ENCODE measurements around the gene EGFL6.

Gene EGFL6

GRCh38 chrX:13659063-13659462 is 89.7 kb downstream of the EGFL6 start:
- Histone ChIP-seq H4K12ac (ENCODE audit: low read depth, low read length) (no peak overlapping the region), H3K36me3 (ENCODE audit: control insufficient read depth in 1 of 2, insufficient read depth in 2 of 2, low read length in 2 of 2) (peaks cover 0 to 2% of the 10 kb centered on the region in 2 experiments), H2BK12ac (ENCODE audit: low read length) (no peak overlapping the region), H3K9ac (ENCODE audit: low read length) (no peak overlapping the region), H3K18ac (ENCODE audit: low read length) (no peak overlapping the region), H3K79me2 (ENCODE audit: control insufficient read depth, insufficient read depth, low read length, poor library complexity) (no peaks in the 10 kb centered on the region), H3K79me1 (ENCODE audit: low read length) (peaks cover 4% of the 10 kb centered on the region), H3K4me1 (ENCODE audit: control insufficient read depth in 1 of 2, insufficient read depth in 2 of 2, low read length in 2 of 2) (peaks cover 0 to 2% of the 10 kb centered on the region in 2 experiments), H4K8ac (ENCODE audit: low read depth, low read length) (no peak overlapping the region), H3K27ac (ENCODE audit: low read depth, low read length) (no peak overlapping the region), H2AK5ac (ENCODE audit: low read length) (no peak overlapping the region), H2BK5ac (ENCODE audit: low read depth, low read length, poor library complexity) (no peak overlapping the region), H3K27me3 (ENCODE audit: insufficient read depth, low read length) (no peaks in the 10 kb centered on the region), H3K9me3 (ENCODE audit: insufficient read depth, low read depth, low read length) (no peaks in the 10 kb centered on the region), H2BK120ac (ENCODE audit: insufficient read depth, low read length, poor library complexity) (no peak overlapping the region), H3K14ac (ENCODE audit: low read length) (no peak overlapping the region), H4K91ac (ENCODE audit: low read depth, low read length) (no peak overlapping the region), H3K23ac (ENCODE audit: low read length) (no peak overlapping the region), H3K4me3 (ENCODE audit: low read depth, low read length) (no peak overlapping the region), H3K4me2 (ENCODE audit: low read length) (no peak overlapping the region), H2AFZ (ENCODE audit: insufficient read depth, low read length, poor library complexity) (no peak overlapping the region), H3K4ac (ENCODE audit: low read depth, low read length) (no peak overlapping the region)
- no CpG with 5 or more reads among the region's 6 CpGs for WGBS (ENCODE audit: extremely low coverage, insufficient coverage, insufficient read length)
- peak; percentile 23 to 77 for DNase-seq

- H3K27ac ChIP-seq (ENCODE audit: low read depth, low read length) = peak overlapping the region; percentile 70
- no peaks in the 10 kb centered on the region for H3K9me3 ChIP-seq (ENCODE audit: insufficient read depth, low read depth, low read length)
- H3K4ac ChIP-seq (ENCODE audit: low read depth, low read length) = no peak overlapping the region
- DNase-seq = no peak
- H3K79me2 ChIP-seq (ENCODE audit: control insufficient read depth, insufficient read depth, low read length, poor library complexity) = no peaks in the 10 kb centered on the region
- no peak overlapping the region for H3K4me3 ChIP-seq (ENCODE audit: low read depth, low read length)
- no peak overlapping the region for H2AK5ac ChIP-seq (ENCODE audit: low read length)
- H3K27me3 ChIP-seq (ENCODE audit: insufficient read depth, low read length) = no peaks in the 10 kb centered on the region
- H3K4me2 ChIP-seq (ENCODE audit: low read length) = no peak overlapping the region
- no peak overlapping the region for H2BK12ac ChIP-seq (ENCODE audit: low read length)
- no peak overlapping the region for H4K8ac ChIP-seq (ENCODE audit: low read depth, low read length)
- H2BK120ac ChIP-seq (ENCODE audit: insufficient read depth, low read length, poor library complexity) = no peak overlapping the region
- no peak overlapping the region for H3K9ac ChIP-seq (ENCODE audit: low read length)
- H4K12ac ChIP-seq (ENCODE audit: low read depth, low read length) = no peak overlapping the region
- H2AFZ ChIP-seq (ENCODE audit: insufficient read depth, low read length, poor library complexity) = no peak overlapping the region
- peaks cover 7% of the 10 kb centered on the region for H3K79me1 ChIP-seq (ENCODE audit: low read length)
- no peak overlapping the region for H4K91ac ChIP-seq (ENCODE audit: low read depth, low read length)
- H3K14ac ChIP-seq (ENCODE audit: low read length) = no peak overlapping the region
- no peaks in the 10 kb centered on the region for H3K36me3 ChIP-seq (ENCODE audit: control insufficient read depth in 1 of 2, insufficient read depth in 2 of 2, low read length in 2 of 2)
- no peak overlapping the region for H3K23ac ChIP-seq (ENCODE audit: low read length)
- WGBS (ENCODE audit: extremely low coverage, insufficient coverage, insufficient read length) = no CpG with 5 or more reads among the region's 6 CpGs
- H3K4me1 ChIP-seq (ENCODE audit: control insufficient read depth in 1 of 2, insufficient read depth in 2 of 2, low read length in 2 of 2) = peaks cover 0 to 4% of the 10 kb centered on the region in 2 experiments
- no peak overlapping the region for H3K18ac ChIP-seq (ENCODE audit: low read length)
- no peak overlapping the region for H2BK5ac ChIP-seq (ENCODE audit: low read depth, low read length, poor library complexity)
Measured at GRCh38 chrX:13661735-13662288, 92.4 kb downstream of the EGFL6 start.

- Histone ChIP-seq H2BK12ac (ENCODE audit: low read length) (no peak overlapping the region), H3K4ac (ENCODE audit: low read depth, low read length) (no peak overlapping the region), H2AK5ac (ENCODE audit: low read length) (no peak overlapping the region), H3K23ac (ENCODE audit: low read length) (no peak overlapping the region), H2BK120ac (ENCODE audit: insufficient read depth, low read length, poor library complexity) (no peak overlapping the region), H3K18ac (ENCODE audit: low read length) (no peak overlapping the region), H4K12ac (ENCODE audit: low read depth, low read length) (no peak overlapping the region), H3K14ac (ENCODE audit: low read length) (no peak overlapping the region), H3K4me3 (ENCODE audit: low read depth, low read length) (no peak overlapping the region), H3K4me1 (ENCODE audit: control insufficient read depth in 1 of 2, insufficient read depth in 2 of 2, low read length in 2 of 2) (peaks cover 0 to 4% of the 10 kb centered on the region in 2 experiments), H3K9me3 (ENCODE audit: insufficient read depth, low read depth, low read length) (no peaks in the 10 kb centered on the region), H3K27me3 (ENCODE audit: insufficient read depth, low read length) (no peaks in the 10 kb centered on the region), H4K8ac (ENCODE audit: low read depth, low read length) (no peak overlapping the region), H3K79me2 (ENCODE audit: control insufficient read depth, insufficient read depth, low read length, poor library complexity) (no peaks in the 10 kb centered on the region), H3K27ac (ENCODE audit: low read depth, low read length) (peak overlapping the region; percentile 70), H4K91ac (ENCODE audit: low read depth, low read length) (no peak overlapping the region), H3K36me3 (ENCODE audit: control insufficient read depth in 1 of 2, insufficient read depth in 2 of 2, low read length in 2 of 2) (no peaks in the 10 kb centered on the region), H3K9ac (ENCODE audit: low read length) (no peak overlapping the region), H2AFZ (ENCODE audit: insufficient read depth, low read length, poor library complexity) (no peak overlapping the region), H3K4me2 (ENCODE audit: low read length) (no peak overlapping the region), H3K79me1 (ENCODE audit: low read length) (peaks cover 7% of the 10 kb centered on the region), H2BK5ac (ENCODE audit: low read depth, low read length, poor library complexity) (no peak overlapping the region)
- peak in 1 of 2 donors; percentile 32 for DNase-seq
- WGBS (ENCODE audit: extremely low coverage, insufficient coverage, insufficient read length) = no CpG with 5 or more reads among the region's 6 CpGs
Measured at GRCh38 chrX:13662355-13662791, 93.0 kb downstream of the EGFL6 start.

GRCh38 chrX:13664020-13664419 is 94.6 kb downstream of the EGFL6 start:
- peaks cover 0 to 8% of the 10 kb centered on the region in 2 experiments for H3K4me1 ChIP-seq (ENCODE audit: control insufficient read depth in 1 of 2, insufficient read depth in 2 of 2, low read length in 2 of 2)
- no peak overlapping the region for H3K14ac ChIP-seq (ENCODE audit: low read length)
- H3K36me3 ChIP-seq (ENCODE audit: control insufficient read depth in 1 of 2, insufficient read depth in 2 of 2, low read length in 2 of 2) = no peaks in the 10 kb centered on the region
- H3K4me3 ChIP-seq (ENCODE audit: low read depth, low read length) = no peak overlapping the region
- no peaks in the 10 kb centered on the region for H3K27me3 ChIP-seq (ENCODE audit: insufficient read depth, low read length)
- no peak overlapping the region for H3K23ac ChIP-seq (ENCODE audit: low read length)
- H4K91ac ChIP-seq (ENCODE audit: low read depth, low read length) = peak overlapping the region; percentile 51
- no peak overlapping the region for H3K4me2 ChIP-seq (ENCODE audit: low read length)
- peak overlapping the region; percentile 71 for H3K27ac ChIP-seq (ENCODE audit: low read depth, low read length)
- no peak overlapping the region for H2AFZ ChIP-seq (ENCODE audit: insufficient read depth, low read length, poor library complexity)
- peak overlapping the region; percentile 33 for H2BK120ac ChIP-seq (ENCODE audit: insufficient read depth, low read length, poor library complexity)
- no peaks in the 10 kb centered on the region for H3K9me3 ChIP-seq (ENCODE audit: insufficient read depth, low read depth, low read length)
- H4K12ac ChIP-seq (ENCODE audit: low read depth, low read length) = no peak overlapping the region
- H3K18ac ChIP-seq (ENCODE audit: low read length) = no peak overlapping the region
- no peak overlapping the region for H3K9ac ChIP-seq (ENCODE audit: low read length)
- H2BK12ac ChIP-seq (ENCODE audit: low read length) = no peak overlapping the region
- H4K8ac ChIP-seq (ENCODE audit: low read depth, low read length) = no peak overlapping the region
- H2AK5ac ChIP-seq (ENCODE audit: low read length) = no peak overlapping the region
- no peaks in the 10 kb centered on the region for H3K79me2 ChIP-seq (ENCODE audit: control insufficient read depth, insufficient read depth, low read length, poor library complexity)
- no CpG with 5 or more reads among the region's 3 CpGs for WGBS (ENCODE audit: extremely low coverage, insufficient coverage, insufficient read length)
- H3K79me1 ChIP-seq (ENCODE audit: low read length) = peaks cover 10% of the 10 kb centered on the region
- DNase-seq = peak; percentile 27 to 72
- no peak overlapping the region for H3K4ac ChIP-seq (ENCODE audit: low read depth, low read length)
- peak overlapping the region; percentile 68 for H2BK5ac ChIP-seq (ENCODE audit: low read depth, low read length, poor library complexity)
